Naive thymus-derived CD4-positive, alpha-beta T cell (primary cell): ENCODE results near the gene IGFL4. TPM values are rescaled to one million over a fixed set of nuclear protein-coding genes. Genes with fewer than 3 reads are reported as not detected.

Experiments used
- ATAC-seq: fragments of 150-1000 bp; cut with Tn5 transposase; 2 replicates; pipeline ENCODE4 v1.10.0; 2021; ENCODE audit warnings: mild to moderate bottlenecking, moderate library complexity
- CTCF ChIA-PET: fragments of 350-600 bp; sonication (Branson Sonifier 250); formaldehyde crosslinking; loops from one replicate; lab custom pipeline; 2021; ENCODE audit warnings: antibody characterized with exemption; lab: Charles Lee
- POLR2A ChIA-PET: fragments of 350-600 bp; sonication (Branson Sonifier 250); formaldehyde crosslinking; loops from one replicate; lab custom pipeline; 2021; ENCODE audit warnings: antibody characterized with exemption, inconsistent platforms; lab: Charles Lee
- DNase-seq, 9 donors: peaks; one replicate each; pipeline versions ENCODE4 v3.0.0 to v3.0.0-alpha.2; 2020 to 2022; ENCODE audit warnings: mixed read lengths in 1 of 9
- H3K27ac ChIP-seq: one replicate; pipeline ENCODE4 v1.7.0; 2013; ENCODE audit warnings: mild to moderate bottlenecking, low read depth, low read length, moderate library complexity
- H3K27me3 ChIP-seq, 2 donors: one replicate each; pipeline ENCODE4 v1.7.0; 2013; ENCODE audit warnings: low read length in 2 of 2, mild to moderate bottlenecking in 2 of 2, moderate library complexity in 2 of 2; ENCODE audit not compliant: control insufficient read depth in 2 of 2, insufficient read depth in 2 of 2
- H3K36me3 ChIP-seq, 3 experiments: 1 replicate in 2 of 3; 2 replicates in 1 of 3; pipeline ENCODE4 v1.7.0; 2013; ENCODE audit warnings: low read length in 3 of 3, mild to moderate bottlenecking in 3 of 3, moderate library complexity in 1 of 3; ENCODE audit not compliant: insufficient read depth in 3 of 3, control insufficient read depth in 2 of 3
- H3K4me1 ChIP-seq, 2 donors: one replicate each; pipeline ENCODE4 v1.7.0; 2013; ENCODE audit warnings: low read length in 2 of 2, mild to moderate bottlenecking in 2 of 2, moderate library complexity in 1 of 2; ENCODE audit not compliant: control insufficient read depth in 2 of 2, insufficient read depth in 2 of 2
- H3K4me3 ChIP-seq: 2 replicates; pipeline ENCODE4 v1.7.0; 2013; ENCODE audit warnings: mild to moderate bottlenecking, low read length
- H3K9me3 ChIP-seq, 3 experiments: 1 replicate in 2 of 3; 2 replicates in 1 of 3; pipeline ENCODE4 v1.7.0; 2013; ENCODE audit warnings: low read length in 3 of 3; ENCODE audit not compliant: control insufficient read depth in 2 of 3
- H3K27ac Mint-ChIP-seq, 9 donors: one replicate each; pipeline ENCODE4 v1.8.0; 2020 to 2022; ENCODE audit warnings: mixed read lengths in 9 of 9, mild to moderate bottlenecking in 8 of 9, moderate library complexity in 5 of 9, inconsistent platforms in 2 of 9
- H3K27me3 Mint-ChIP-seq, 5 donors: one replicate each; pipeline ENCODE4 v1.8.0; 2021 to 2022; ENCODE audit warnings: mixed read lengths in 5 of 5, mild to moderate bottlenecking in 1 of 5
- H3K36me3 Mint-ChIP-seq, 5 donors: one replicate each; pipeline ENCODE4 v1.8.0; 2020 to 2022; ENCODE audit warnings: mixed read lengths in 5 of 5, mild to moderate bottlenecking in 3 of 5, inconsistent platforms in 1 of 5
- H3K4me1 Mint-ChIP-seq, 7 donors: one replicate each; pipeline ENCODE4 v1.8.0; 2020 to 2022; ENCODE audit warnings: mixed read lengths in 7 of 7, mild to moderate bottlenecking in 3 of 7, inconsistent platforms in 1 of 7
- H3K4me3 Mint-ChIP-seq, 10 donors: one replicate each; pipeline ENCODE4 v1.8.0; 2020 to 2022; ENCODE audit warnings: mild to moderate bottlenecking in 10 of 10, mixed read lengths in 10 of 10, moderate library complexity in 6 of 10, inconsistent platforms in 2 of 10
- H3K9me3 Mint-ChIP-seq, 11 donors: one replicate each; pipeline ENCODE4 v1.8.0; 2020 to 2022; ENCODE audit warnings: mixed read lengths in 11 of 11, mild to moderate bottlenecking in 4 of 11, inconsistent platforms in 1 of 11, moderate library complexity in 1 of 11
- intact Hi-C, 2 donors: fragments of 100-400 bp; cut with micrococcal nuclease; formaldehyde crosslinking; loops; one replicate each; pipeline ENCODE4 v1.15.1; 2023
- polyA plus RNA-seq, 2 donors: library from polyadenylated mRNA; unstranded; fragments of 300-500 nt; fragmentation: Illumina TruSeq; gene quantifications; one replicate each; pipeline ENCODE4 v1.2.3, GENCODE V29; 2021
- total RNA-seq, 6 experiments: library from RNA in 5 of 6; stranded (reverse) in 5 of 6; gene quantifications; 1 replicate in 5 of 6; 2 replicates in 1 of 6; pipeline ENCODE4 v1.2.3 and lab custom pipeline; 2021 to 2026

IGFL4 gene
- total and polyA plus RNA-seq, 7 experiments from 2014 or later = not detected

DNA sequence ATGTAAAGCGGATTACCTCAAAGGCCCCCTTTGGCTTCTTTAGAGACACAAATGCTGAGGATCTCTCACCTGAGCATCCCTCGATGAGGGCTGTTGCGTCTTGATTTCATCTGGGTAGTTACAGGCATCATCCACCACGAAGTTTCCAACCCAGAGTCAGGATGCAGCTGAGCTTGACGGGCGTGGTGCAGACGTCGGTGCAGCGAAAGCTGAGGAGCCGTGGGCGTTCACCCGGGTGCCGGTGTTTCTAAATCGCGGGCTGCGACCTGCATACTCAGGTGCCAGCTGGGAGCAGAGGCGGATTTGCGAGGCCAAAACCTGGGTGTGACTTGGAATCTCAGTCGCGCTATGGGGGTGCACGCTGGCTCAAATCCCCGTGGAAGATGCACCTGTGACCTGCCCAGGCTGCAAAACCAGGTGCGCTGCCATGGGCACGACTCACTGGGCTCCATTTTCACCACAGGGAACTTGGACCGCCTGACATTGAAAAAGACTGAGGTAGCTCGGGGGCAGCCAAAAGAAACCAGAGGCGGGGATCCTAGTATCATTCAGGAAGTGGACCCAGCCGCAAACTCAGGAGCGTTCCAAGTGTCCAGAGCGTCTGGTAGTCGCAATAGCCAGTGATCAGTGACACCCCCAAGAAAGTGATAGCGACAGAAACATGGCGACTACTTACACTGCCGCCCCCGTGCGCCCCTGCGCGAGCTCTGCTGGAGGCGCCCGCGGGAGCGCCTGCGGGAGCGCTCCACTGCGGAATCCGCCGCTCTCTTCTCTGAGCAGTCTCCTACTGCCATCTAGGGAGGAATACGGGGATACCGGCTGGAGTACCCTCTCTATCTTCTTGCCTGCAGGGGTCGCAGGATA, 36.4 kb upstream of the IGFL4 start:
- no peaks in the 10 kb centered on the region for H3K36me3 ChIP-seq
- peak; percentile 68 for ATAC-seq
- H3K36me3 Mint-ChIP-seq = no peaks in the 10 kb centered on the region
- H3K27me3 Mint-ChIP-seq = peaks cover 73 to 87% (median 77%) of the 10 kb centered on the region in 5 donors
- no peaks in the 10 kb centered on the region for H3K4me1 ChIP-seq
- no peak overlapping the region for H3K27ac ChIP-seq
- CTCF ChIA-PET = no interaction called here
- H3K27ac Mint-ChIP-seq = no peak overlapping the region
- H3K4me1 Mint-ChIP-seq = peaks cover 3 to 15% (median 9%) of the 10 kb centered on the region in 7 donors
- H3K9me3 ChIP-seq = peaks cover 0 to 7% (median 0%) of the 10 kb centered on the region in 3 experiments
- peak overlapping the region in 8 of 10 donors; percentile 16 to 61 (median 41) for H3K4me3 Mint-ChIP-seq
- H3K4me3 ChIP-seq = no peak overlapping the region
- peaks cover 0 to 34% (median 10%) of the 10 kb centered on the region in 11 donors for H3K9me3 Mint-ChIP-seq
- peaks cover 0 to 12% of the 10 kb centered on the region in 2 donors for H3K27me3 ChIP-seq
- DNase-seq = peak in 2 of 9 donors; percentile 6 to 14
- intact Hi-C loops = loop anchor here in 1 of 2 donors (5.0 kb wide), 1 partner anchor 410 kb away; no protein-coding TSS in a partner anchor
- POLR2A ChIA-PET = no interaction called here

DNA sequence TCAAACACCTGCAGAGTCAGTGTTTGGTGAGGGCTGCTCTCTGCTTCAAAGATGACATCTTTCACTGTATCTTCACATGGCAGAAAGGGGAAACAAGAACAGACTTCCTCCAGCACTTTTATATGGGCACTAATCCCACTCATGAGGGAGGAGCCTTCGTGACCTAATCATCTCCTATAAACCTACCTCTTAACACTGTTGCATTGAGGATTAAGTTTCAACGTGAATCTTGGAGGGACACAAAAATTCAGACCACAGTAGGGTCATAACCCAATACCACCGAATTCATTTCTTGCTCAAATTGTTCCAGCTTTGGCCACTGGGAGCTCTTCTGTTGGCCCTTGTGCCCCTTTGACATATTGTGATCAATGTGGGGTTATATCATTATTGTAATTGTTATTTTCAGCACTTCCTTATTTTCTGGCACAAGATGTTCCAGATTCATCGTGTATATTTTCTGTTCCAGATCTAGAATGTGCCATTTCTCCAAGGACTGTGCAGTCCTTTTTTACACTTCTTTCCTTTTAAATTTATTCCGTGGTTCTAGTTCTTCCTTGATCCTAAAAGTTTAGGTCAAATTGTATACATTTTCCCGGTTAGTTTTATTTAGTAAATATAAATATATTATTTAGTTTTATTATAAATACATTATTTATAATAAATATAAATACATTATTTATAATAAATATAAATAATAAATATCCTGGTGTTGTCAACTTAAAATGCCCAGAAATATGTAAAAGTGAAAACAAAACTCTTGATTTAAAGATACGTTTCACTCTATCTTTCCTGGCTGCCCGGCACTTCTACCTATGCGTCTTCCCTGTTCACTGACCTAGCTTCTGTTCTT, 35.5 kb upstream of the IGFL4 start:
- CTCF ChIA-PET = no interaction called here
- Histone ChIP-seq H3K4me1 (no peaks in the 10 kb centered on the region), H3K27ac (no peak overlapping the region), H3K9me3 (peaks cover 0 to 7% (median 0%) of the 10 kb centered on the region in 3 experiments), H3K36me3 (no peaks in the 10 kb centered on the region), H3K4me3 (no peak overlapping the region), H3K27me3 (peaks cover 0 to 13% of the 10 kb centered on the region in 2 donors)
- peaks cover 70 to 84% (median 75%) of the 10 kb centered on the region in 5 donors for H3K27me3 Mint-ChIP-seq
- H3K9me3 Mint-ChIP-seq = peaks cover 0 to 32% (median 10%) of the 10 kb centered on the region in 11 donors
- DNase-seq (no peak), ATAC-seq (no peak)
- POLR2A ChIA-PET = no interaction called here
- no peak overlapping the region for H3K27ac Mint-ChIP-seq
- no peaks in the 10 kb centered on the region for H3K36me3 Mint-ChIP-seq
- intact Hi-C loops = loop anchor here in 1 of 2 donors (5.0 kb wide), 1 partner anchor 411 kb away; no protein-coding TSS in a partner anchor
- H3K4me1 Mint-ChIP-seq = peaks cover 3 to 15% (median 9%) of the 10 kb centered on the region in 7 donors
- H3K4me3 Mint-ChIP-seq = peak overlapping the region in 3 of 10 donors; percentile 16 to 61 (median 56)

DNA sequence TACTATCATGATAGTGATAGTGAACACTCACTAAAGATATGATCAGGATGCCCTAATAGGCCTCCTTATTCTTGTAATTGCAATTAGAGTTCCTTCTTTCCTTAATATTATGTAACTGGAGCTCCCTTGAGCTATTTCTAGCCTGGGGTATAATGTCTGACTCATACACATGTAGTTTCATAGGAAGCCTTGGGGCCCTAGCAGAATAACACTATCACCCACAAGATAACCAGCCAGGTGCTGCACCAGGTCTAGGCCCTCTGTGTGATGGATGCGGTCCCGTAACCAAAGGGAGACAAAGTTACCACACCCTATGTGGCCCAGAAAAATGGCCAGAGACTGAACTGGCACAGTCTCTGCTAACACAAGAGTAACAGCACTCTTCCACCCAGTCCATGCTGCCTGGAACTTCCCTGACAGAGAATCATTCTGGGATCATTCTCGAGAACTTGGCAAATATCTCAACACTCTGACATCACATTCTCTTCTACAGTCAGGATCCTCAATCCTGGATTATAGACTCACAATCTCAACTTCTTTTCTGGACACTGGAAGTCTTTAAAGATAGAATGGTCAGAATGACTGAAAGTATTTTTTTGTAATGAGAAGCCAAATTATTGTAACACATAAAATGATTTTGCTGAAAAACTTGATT, 32.6 kb upstream of the IGFL4 start:
- H3K27ac ChIP-seq = no peak overlapping the region
- POLR2A ChIA-PET = no interaction called here
- H3K9me3 Mint-ChIP-seq = peaks cover 0 to 14% (median 5%) of the 10 kb centered on the region in 11 donors
- no peak overlapping the region for H3K4me3 Mint-ChIP-seq
- H3K9me3 ChIP-seq = no peaks in the 10 kb centered on the region
- ATAC-seq (no peak), DNase-seq (no peak)
- H3K4me3 ChIP-seq = no peak overlapping the region
- peaks cover 3 to 15% (median 9%) of the 10 kb centered on the region in 7 donors for H3K4me1 Mint-ChIP-seq
- intact Hi-C loops = no loop called here
- H3K36me3 ChIP-seq = no peaks in the 10 kb centered on the region
- no peaks in the 10 kb centered on the region for H3K4me1 ChIP-seq
- CTCF ChIA-PET = no interaction called here
- H3K27me3 Mint-ChIP-seq = peaks cover 66 to 89% (median 74%) of the 10 kb centered on the region in 5 donors
- no peak overlapping the region for H3K27ac Mint-ChIP-seq
- H3K36me3 Mint-ChIP-seq = no peaks in the 10 kb centered on the region
- H3K27me3 ChIP-seq = peaks cover 0 to 14% of the 10 kb centered on the region in 2 donors

DNA sequence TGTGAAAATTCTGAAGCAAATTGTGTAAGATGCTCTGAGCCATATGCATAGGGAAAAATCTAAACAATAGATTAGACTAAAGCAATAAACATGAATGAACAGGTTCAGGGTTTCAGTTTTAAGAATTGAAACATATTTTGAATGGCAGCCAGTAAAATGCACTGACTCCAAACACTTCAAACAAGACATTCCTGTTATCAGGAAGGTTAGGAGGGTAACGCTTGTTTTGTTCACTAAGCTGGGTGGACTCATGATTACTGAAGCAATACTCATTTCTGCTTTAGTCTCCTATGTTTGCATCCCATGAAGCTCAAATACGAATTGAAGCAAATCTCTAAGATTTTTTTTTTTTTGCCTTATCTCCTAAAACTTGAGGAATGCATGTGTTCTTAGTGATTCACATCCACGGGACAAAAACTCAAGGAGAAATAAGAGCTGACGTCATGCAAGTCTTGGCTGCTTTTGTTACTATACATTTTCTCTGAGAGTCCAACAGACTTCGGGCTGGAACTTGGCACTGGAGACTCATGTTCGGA, 29.1 kb upstream of the IGFL4 start:
- H3K27me3 ChIP-seq = peaks cover 0 to 11% of the 10 kb centered on the region in 2 donors
- Mint-ChIP-seq H3K4me3 (no peak overlapping the region), H3K27ac (no peak overlapping the region), H3K9me3 (peaks cover 0 to 1% (median 0%) of the 10 kb centered on the region in 11 donors), H3K36me3 (no peaks in the 10 kb centered on the region), H3K27me3 (peaks cover 63 to 85% (median 68%) of the 10 kb centered on the region in 5 donors), H3K4me1 (no peaks in the 10 kb centered on the region)
- no peak overlapping the region for H3K4me3 ChIP-seq
- no peak for DNase-seq
- no peak overlapping the region for H3K27ac ChIP-seq
- ChIA-PET CTCF (no interaction called here), POLR2A (no interaction called here)
- no peaks in the 10 kb centered on the region for H3K9me3 ChIP-seq
- ATAC-seq = no peak
- H3K36me3 ChIP-seq = no peaks in the 10 kb centered on the region
- no peaks in the 10 kb centered on the region for H3K4me1 ChIP-seq
- intact Hi-C loops = no loop called here

DNA sequence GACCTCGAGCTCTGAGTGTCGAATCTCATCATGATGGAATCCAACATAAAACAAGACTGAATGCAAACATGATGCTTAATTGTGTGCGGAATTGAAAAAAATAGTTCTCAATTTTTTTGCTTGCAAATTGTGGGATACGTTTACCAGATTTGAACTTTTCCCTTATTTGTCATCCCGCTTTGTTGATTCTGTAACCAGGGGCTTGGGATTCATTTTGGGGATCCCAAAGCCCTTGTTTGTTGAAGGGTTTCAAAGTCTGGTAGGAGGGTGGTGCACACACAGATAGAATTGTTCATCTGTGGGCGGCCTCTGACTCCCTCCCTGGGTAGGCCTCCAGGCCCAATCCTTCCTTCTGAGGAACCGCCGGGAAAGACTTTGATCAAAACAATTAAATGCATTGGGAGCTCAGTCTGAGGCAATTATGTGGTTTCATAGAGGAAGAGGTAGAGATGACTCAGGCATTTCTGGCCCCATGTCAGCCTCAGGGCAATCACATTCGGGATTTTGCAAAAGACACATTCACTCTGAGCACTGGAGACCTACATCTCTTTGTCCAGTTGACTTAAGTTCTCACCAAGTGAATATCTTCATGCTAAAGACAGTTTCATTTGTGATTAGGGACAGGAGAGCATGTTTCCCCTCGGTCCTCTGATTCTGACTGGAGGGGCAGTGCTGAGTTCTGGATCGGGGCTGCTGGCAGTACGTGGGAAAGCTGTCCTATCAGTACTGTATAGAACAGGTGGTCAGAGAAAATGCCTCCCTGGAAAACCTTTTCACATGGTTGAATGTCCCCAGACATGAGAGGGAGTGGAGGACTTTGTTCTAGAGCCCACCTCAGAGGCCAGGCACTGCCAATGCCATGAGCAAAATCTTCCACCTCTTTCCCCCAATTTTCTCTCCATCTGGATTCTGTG, 27.8 kb upstream of the IGFL4 start:
- ATAC-seq = no peak
- no peaks in the 10 kb centered on the region for H3K36me3 ChIP-seq
- Mint-ChIP-seq H3K9me3 (peaks cover 0 to 1% (median 0%) of the 10 kb centered on the region in 11 donors), H3K27ac (no peak overlapping the region), H3K27me3 (peaks cover 66 to 88% (median 76%) of the 10 kb centered on the region in 5 donors), H3K36me3 (no peaks in the 10 kb centered on the region), H3K4me1 (no peaks in the 10 kb centered on the region), H3K4me3 (no peak overlapping the region)
- no peak overlapping the region for H3K4me3 ChIP-seq
- H3K27me3 ChIP-seq = peaks cover 0 to 11% of the 10 kb centered on the region in 2 donors
- no peak overlapping the region for H3K27ac ChIP-seq
- ChIA-PET CTCF (no interaction called here), POLR2A (no interaction called here)
- no peaks in the 10 kb centered on the region for H3K9me3 ChIP-seq
- H3K4me1 ChIP-seq = no peaks in the 10 kb centered on the region
- DNase-seq = no peak
- intact Hi-C loops = no loop called here
